ENCODE measurements around the gene HNRNPUL1.
A peak's percentile ranks its signal among the peaks of the same experiment; 100 is the strongest.

The HNRNPUL1 gene

DNA sequence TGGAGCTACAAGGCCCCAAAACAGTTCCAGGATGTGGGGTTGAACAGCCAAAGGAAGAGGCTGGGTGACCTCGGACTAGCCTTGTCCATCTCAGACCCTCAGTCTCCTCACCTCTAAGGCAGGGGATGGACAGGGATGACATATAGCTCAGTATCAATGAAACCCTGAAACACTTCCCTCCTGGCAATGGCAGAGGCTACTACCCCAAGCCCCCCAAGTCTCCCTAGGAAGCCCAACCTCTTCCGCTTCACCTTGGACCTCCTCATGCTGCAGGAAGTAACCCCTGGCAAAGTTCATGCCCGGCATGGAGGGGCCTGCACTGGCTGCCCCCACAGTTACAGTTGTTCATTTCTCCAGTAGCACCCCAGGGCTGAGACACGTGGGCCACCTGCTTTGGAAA, 56.4 kb downstream of the HNRNPUL1 start:
- Histone ChIP-seq H3K9ac (no peak overlapping the region), H3K36me3 (ENCODE audit: control insufficient read depth, insufficient read depth, low read length) (no peaks in the 10 kb centered on the region), H2AFZ (no peak overlapping the region), H3K27me3 (ENCODE audit: control insufficient read depth, insufficient read depth, low read length) (no peaks in the 10 kb centered on the region), H3K9me3 (ENCODE audit: control insufficient read depth, low read length) (no peaks in the 10 kb centered on the region), H3K4me1 (peaks cover 7% of the 10 kb centered on the region), H3K4me2 (ENCODE audit: low read length) (no peak overlapping the region), H3K27ac (no peak overlapping the region), H3K4me3 (ENCODE audit: low read depth, low read length) (no peak overlapping the region), H3K79me2 (no peaks in the 10 kb centered on the region)
- TF ChIP-seq, protein P1, sequence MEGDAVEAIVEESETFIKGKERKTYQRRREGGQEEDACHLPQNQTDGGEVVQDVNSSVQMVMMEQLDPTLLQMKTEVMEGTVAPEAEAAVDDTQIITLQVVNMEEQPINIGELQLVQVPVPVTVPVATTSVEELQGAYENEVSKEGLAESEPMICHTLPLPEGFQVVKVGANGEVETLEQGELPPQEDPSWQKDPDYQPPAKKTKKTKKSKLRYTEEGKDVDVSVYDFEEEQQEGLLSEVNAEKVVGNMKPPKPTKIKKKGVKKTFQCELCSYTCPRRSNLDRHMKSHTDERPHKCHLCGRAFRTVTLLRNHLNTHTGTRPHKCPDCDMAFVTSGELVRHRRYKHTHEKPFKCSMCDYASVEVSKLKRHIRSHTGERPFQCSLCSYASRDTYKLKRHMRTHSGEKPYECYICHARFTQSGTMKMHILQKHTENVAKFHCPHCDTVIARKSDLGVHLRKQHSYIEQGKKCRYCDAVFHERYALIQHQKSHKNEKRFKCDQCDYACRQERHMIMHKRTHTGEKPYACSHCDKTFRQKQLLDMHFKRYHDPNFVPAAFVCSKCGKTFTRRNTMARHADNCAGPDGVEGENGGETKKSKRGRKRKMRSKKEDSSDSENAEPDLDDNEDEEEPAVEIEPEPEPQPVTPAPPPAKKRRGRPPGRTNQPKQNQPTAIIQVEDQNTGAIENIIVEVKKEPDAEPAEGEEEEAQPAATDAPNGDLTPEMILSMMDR (IDR thresholded peaks at IDR 0.05) = no peak

- H3K27me3 ChIP-seq (ENCODE audit: control insufficient read depth, insufficient read depth, low read length) = no peaks in the 10 kb centered on the region
- H3K4me3 ChIP-seq (ENCODE audit: low read depth, low read length) = no peak overlapping the region
- H3K36me3 ChIP-seq (ENCODE audit: control insufficient read depth, insufficient read depth, low read length) = no peaks in the 10 kb centered on the region
- peak overlapping the region; percentile 7 for H3K27ac ChIP-seq
- no peaks in the 10 kb centered on the region for H3K79me2 ChIP-seq
- H3K9ac ChIP-seq = no peak overlapping the region
- TF ChIP-seq, protein P1 (IDR thresholded peaks at IDR 0.05) = no peak
- no peak overlapping the region for H3K4me2 ChIP-seq (ENCODE audit: low read length)
- H2AFZ ChIP-seq = no peak overlapping the region
- no peaks in the 10 kb centered on the region for H3K9me3 ChIP-seq (ENCODE audit: control insufficient read depth, low read length)
- H3K4me1 ChIP-seq = peaks cover 13% of the 10 kb centered on the region
Observed at GRCh38 chr19:41321204-41321599, 57.0 kb downstream of the HNRNPUL1 start.

DNA sequence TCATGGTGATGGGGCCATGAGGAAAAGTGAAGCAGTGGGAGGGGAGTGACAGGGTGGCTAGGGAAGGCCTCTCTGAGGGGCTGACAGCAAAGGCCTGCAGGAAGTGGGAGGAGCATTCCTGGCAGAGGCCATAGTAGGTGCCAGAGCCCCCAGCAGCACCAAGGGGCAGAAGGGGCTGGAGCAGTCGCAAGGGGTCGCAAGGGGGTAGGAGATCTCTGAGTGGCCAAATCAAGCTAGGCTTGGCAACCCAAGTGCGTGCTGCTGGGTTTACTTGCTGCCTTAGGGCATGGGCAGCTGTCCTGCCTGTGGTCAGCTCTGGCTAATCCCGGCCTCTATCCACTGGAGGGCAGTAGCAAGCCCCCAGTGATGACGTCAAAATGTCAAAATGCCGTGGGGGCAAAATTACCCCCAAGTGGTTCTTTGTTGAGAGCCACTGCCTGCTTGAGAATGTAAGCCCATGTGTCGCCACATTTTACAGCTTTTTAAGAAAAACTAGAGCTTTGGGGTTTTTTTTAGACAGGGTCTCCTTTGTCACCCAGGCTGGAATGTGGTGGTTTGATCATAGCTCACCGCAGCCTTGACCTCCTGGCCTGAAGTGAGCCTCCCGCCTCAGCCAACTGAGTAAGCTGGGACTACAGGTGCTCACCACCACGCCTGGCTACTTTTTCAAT, 57.6 kb downstream of the HNRNPUL1 start:
- TF ChIP-seq, protein P1 (IDR thresholded peaks at IDR 0.05) = peak; percentile 62
- Histone ChIP-seq H3K79me2 (no peaks in the 10 kb centered on the region), H3K9me3 (ENCODE audit: control insufficient read depth, low read length) (no peaks in the 10 kb centered on the region), H3K4me2 (ENCODE audit: low read length) (no peak overlapping the region), H3K27me3 (ENCODE audit: control insufficient read depth, insufficient read depth, low read length) (no peaks in the 10 kb centered on the region), H3K36me3 (ENCODE audit: control insufficient read depth, insufficient read depth, low read length) (no peaks in the 10 kb centered on the region), H3K4me3 (ENCODE audit: low read depth, low read length) (no peak overlapping the region), H3K4me1 (peaks cover 16% of the 10 kb centered on the region), H3K9ac (no peak overlapping the region), H3K27ac (peak overlapping the region; percentile 7), H2AFZ (no peak overlapping the region)

GRCh38 chr19:41322451-41322850, 58.3 kb downstream of the HNRNPUL1 start:
- TF ChIP-seq, protein P1 (IDR thresholded peaks at IDR 0.05) = no peak

DNA sequence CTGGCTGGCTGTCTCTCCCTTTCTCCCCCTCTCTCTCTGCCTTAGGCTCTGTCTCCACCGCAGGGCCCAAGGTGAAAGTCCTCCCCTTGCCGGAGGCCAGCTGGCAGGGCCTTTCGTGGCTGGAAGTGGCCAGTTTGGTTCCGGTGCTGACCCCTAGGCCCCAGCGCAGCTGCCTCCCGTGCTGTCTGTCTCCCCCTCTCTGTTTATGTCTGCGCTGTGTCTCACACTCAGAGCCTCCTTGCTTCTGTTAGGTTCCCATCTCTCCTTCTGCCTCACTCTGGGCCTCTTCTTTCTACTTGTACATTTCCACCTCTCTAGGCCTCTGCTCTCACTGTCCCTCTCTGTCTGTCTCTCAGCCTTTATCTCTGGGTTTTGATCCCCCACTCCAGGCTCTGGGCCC, 58.9 kb downstream of the HNRNPUL1 start:
- H3K9ac ChIP-seq = no peak overlapping the region
- no peaks in the 10 kb centered on the region for H3K36me3 ChIP-seq (ENCODE audit: control insufficient read depth, insufficient read depth, low read length)
- no peaks in the 10 kb centered on the region for H3K9me3 ChIP-seq (ENCODE audit: control insufficient read depth, low read length)
- no peak overlapping the region for H3K4me2 ChIP-seq (ENCODE audit: low read length)
- peaks cover 22% of the 10 kb centered on the region for H3K4me1 ChIP-seq
- no peak overlapping the region for H3K4me3 ChIP-seq (ENCODE audit: low read depth, low read length)
- H3K27ac ChIP-seq = peak overlapping the region; percentile 59
- H3K27me3 ChIP-seq (ENCODE audit: control insufficient read depth, insufficient read depth, low read length) = no peaks in the 10 kb centered on the region
- no peak overlapping the region for H2AFZ ChIP-seq
- H3K79me2 ChIP-seq = no peaks in the 10 kb centered on the region
- TF ChIP-seq, protein P1 (IDR thresholded peaks at IDR 0.05) = no peak

More at GRCh38 chr19:41322451-41322850, 58.3 kb downstream of the HNRNPUL1 start:
- H3K27ac ChIP-seq = no peak overlapping the region
- no peak overlapping the region for H3K9ac ChIP-seq
- H3K4me1 ChIP-seq = peaks cover 20% of the 10 kb centered on the region
- H3K27me3 ChIP-seq (ENCODE audit: control insufficient read depth, insufficient read depth, low read length) = no peaks in the 10 kb centered on the region
- H3K36me3 ChIP-seq (ENCODE audit: control insufficient read depth, insufficient read depth, low read length) = no peaks in the 10 kb centered on the region
- no peaks in the 10 kb centered on the region for H3K9me3 ChIP-seq (ENCODE audit: control insufficient read depth, low read length)
- H3K79me2 ChIP-seq = no peaks in the 10 kb centered on the region
- H2AFZ ChIP-seq = no peak overlapping the region
- H3K4me2 ChIP-seq (ENCODE audit: low read length) = no peak overlapping the region
- H3K4me3 ChIP-seq (ENCODE audit: low read depth, low read length) = no peak overlapping the region
